Stimulated activated CD8-positive, alpha-beta memory T cell treated with anti-CD3 and anti-CD28 coated beads, Interleukin-4, amount 100 ng/mL, for 4 hours (primary cell): ENCODE measurements around the gene NECTIN4.
A peak's percentile ranks its signal among the peaks of the same experiment; 100 is the strongest.

Experiments
- DNase-seq, 2 donors: peaks; one replicate each; pipeline ENCODE4 v3.0.0-alpha.2; 2020; ENCODE audit warnings: low read depth in 2 of 2, low spot score in 1 of 2

NECTIN4 gene

DNA sequence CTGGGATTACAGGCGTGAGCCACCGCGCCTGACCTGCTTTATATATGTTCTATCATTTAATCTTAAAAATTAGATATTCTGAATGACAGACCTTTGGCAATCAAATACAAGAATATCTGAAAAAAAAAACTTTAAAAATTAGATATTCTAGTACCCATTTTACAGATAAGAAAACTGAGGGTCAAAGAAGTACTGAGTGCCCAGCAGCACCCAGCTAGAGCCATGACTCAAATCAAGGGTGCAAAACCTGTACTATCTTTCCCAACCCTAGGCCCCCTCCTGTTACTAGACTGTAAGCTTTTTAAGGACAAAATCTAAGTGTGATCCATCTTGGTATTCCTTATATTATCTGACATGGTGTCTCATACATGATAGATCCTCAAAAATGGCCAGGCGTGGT lies 27.9 kb downstream of the NECTIN4 start:
- DNase-seq = no peak

DNA sequence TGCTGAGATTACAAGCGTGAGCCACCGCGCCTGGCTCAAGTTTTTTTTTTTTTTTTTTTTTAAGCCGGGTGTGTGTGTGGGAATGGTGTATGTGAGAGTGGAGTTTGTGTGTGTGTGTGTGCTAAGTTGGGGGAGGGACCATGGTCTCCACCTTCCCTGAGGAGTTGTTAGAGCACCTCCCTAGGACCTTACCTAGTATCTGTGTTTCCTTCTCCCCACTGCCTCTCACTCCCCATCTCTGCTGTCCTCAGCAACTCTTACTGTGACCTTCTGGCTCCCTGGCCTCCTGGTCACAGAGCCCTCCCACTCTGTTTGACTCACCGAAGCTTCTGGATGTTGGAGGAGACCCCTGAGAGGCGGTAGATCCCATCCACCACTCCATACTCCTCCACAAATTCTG lies 30.1 kb downstream of the NECTIN4 start:
- DNase-seq = no peak

DNA sequence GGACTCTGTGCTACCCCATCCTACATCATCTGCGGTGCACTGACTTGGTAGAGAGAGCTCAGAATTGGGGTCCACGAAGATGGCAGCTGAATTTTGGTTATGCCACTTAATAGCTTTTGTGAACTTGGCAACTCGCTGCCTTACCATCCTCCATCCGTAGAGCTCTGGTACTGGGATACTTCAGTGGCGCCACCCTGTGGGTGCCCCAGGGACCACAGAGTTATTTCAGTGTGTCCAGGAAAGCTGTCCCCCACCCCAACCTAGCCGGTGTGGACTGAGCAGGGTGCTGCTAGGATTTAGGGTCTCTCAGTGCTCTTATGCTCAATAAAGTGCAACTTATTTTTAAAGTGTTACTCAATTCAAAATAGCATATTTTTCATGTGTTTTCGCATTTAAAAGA lies 34.6 kb downstream of the NECTIN4 start:
- DNase-seq = no peak

GRCh38 chr1:161054232-161054631 lies 35.1 kb downstream of the NECTIN4 start:
- no peak for DNase-seq

DNA sequence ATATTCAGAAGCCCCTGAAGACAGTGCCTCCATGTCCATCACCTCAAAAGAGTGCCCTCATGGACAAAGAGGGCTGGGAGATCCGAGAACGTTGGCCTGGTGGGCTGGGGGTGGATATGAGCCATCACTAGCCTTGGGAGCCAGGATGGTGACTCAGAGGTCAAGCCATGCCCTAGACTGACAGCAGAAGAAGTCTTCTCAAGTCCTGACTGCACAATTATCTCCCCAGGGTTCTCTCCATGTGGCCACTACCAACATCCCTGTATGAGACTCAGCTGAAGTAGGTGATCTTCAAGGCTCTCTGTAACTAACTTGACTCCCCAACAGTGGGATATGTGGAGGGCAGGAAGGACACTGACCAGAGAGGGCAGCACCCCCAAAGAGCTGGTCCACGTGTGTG lies 36.5 kb downstream of the NECTIN4 start:
- no peak for DNase-seq

DNA sequence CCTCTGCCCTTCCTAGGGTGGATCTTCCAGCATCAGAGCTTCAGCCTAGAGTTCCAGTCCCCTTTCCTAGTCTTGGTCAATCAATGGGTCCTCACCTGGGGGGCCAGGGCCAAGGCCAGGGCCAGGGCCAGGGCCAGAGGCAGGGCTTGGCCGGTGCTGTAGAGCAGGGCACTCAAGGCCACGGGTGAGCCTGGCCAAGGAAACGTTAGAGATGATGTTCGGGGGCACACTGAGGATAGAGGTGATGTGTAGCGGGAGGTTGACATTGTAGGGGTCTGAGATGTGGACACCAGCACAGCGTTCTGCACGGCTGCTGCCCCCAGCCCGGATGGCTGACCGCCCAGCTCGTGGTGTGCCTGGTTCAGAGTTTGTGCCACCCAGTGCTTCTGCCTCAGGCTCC lies 38.1 kb downstream of the NECTIN4 start:
- no peak for DNase-seq

DNA sequence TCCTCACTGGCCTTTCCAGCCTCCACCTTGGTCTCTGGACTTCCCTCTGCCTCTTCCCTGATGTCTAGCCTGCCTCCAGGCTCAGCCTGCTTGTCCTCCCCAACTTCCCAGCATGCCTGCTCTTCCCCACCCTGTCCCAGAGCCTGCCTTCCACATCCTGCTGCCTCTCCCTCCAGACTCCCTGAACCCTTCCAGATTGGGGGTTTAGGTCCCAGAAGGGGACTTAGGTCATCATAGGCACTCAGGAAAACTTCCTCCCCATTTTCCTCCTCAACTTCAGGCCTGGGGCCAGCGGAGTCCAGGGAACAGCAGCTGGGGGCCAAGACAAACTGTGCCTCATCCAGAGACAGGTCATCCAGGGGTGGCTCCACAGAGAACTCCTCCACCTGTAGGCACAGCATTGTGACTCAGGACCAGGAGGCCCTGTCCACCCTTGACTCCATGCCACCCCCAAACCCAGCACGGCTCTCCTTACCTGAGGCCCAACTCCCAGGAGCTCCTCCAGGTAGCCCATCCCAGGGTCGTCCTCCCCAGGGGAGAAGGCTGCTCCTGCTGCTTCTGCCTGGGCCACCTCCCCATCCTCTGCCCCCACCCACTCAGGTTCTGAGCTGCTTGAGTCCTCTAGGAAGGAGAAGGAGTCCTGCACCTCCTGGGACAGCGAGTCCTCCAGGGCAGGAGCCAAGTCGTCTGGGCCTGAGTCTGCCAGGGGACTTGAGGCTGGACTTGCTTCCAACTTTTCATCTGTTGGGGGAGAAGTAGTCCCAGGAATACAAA lies 40.2 kb downstream of the NECTIN4 start:
- no peak for DNase-seq

DNA sequence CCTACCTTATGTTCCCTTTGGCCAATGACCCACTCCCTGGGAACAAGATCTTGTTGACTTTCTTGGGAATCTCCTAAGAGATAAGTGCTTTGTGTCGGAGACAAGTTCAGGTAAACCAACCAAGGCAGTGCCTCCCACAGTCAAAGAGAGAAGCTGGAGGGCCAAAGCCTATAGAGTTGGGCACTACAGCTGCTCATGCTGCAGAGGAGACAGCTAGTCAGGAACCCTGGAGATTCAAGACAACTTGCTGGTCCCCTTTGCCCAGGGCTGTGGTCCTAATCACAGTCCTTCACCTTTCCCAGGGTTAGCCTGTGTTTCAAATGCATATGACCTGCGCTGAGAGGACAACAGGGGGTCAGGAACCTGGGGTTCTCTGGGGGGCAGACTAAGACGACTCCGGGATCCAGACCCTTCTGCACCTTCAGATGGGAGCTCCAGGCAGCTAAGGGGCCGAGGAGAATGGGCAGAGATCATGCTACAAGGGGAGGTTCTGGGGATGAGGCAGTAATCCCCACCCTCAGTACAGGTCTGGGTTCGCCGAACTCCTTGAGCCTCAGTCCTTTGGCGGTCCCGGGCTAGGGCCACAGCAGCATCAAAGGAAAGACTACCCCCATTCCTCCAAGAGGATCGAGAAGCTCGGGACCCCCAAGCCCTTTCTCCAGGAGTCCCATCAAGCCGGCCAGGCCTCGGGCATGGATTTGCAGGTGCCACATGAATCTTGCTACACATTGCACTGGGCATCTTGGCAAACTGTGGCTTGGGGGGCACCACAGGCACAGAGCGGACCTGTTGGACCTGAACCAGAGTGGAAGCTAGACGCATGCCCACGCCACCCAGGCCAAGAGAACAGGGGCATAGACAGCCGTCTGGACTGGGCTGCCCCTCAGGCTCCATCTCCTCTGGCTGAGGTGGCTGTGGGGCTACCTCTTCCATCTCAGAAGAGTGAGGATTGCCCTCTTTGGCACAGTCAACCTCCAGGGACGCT lies 41.6 kb downstream of the NECTIN4 start:
- DNase-seq = no peak

DNA sequence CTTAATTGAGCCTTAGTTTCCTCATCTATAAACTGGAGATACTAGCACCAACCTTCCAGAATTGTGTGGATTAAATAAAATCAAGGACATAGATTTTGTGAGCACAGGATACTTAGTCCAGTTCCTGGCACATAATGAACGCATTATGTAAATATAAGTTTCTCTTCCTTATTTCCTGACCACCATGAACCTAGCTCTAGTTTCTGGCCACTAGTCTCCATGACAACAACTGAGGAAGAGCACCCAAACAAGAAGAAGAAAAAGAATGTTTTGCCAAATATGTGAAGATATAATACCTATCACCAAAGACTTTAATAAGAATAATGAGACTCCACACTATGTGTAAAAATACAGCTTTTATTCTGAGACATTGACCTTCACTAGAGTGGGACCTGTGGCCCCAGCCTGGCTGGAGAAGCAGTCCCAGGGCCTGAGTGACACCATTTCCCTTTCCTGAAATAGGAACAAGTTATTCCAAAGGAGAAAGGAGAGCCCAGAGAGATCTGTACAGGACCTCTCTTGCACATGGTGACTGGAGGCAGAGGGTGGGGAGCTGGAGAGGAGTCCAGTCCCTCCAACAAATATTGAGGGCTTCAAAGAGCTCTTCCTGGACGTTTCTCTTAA lies 42.6 kb downstream of the NECTIN4 start:
- DNase-seq = no peak

DNA sequence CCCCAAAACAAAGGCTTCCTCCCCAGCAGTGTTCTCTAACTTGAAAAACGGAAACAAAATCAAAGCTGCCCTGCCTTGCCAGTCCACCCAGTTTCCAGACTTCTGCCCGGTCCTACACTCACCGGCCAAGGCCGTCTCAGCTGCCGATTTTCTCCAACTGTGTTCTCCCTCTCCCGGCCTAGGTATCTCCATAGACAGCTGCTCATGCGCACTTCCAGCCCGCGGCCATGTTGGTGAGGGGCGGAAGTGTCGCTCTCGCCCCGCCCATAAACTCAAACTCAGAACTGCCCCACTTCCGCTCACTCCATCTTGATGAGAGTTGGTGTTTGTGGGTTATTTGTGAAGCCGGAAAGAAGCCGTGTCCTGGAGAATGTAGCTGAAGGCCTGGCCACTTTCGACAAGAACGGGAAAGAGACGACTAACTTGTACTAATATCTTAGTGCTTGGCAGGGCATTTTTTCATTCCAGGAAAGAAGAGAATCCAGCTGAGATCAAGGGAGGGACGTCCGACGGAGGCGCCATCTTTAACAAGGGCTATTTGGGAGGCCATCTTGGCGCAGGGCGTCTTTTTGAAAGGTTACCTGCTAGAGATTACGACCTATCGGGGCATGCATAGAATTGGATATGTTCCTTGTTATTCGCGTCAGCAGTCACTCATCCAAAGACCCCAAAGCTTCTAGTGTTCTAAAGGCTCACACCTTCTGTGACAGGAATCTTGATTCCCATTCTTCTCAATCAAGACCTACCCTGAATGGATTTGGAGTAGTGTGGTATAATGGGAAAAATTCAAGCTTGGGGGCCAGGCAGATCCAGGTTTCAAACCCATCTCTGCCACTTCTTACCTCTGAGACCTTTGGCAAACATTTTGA lies 43.4 kb downstream of the NECTIN4 start, which contains the start of gene USF1:
USF1 (minus strand) TSS at position 242 of the 869 bp plus-strand sequence. CDS start 2,702 bp downstream, outside the sequence.
- DNase-seq = peak; percentile 82

DNA sequence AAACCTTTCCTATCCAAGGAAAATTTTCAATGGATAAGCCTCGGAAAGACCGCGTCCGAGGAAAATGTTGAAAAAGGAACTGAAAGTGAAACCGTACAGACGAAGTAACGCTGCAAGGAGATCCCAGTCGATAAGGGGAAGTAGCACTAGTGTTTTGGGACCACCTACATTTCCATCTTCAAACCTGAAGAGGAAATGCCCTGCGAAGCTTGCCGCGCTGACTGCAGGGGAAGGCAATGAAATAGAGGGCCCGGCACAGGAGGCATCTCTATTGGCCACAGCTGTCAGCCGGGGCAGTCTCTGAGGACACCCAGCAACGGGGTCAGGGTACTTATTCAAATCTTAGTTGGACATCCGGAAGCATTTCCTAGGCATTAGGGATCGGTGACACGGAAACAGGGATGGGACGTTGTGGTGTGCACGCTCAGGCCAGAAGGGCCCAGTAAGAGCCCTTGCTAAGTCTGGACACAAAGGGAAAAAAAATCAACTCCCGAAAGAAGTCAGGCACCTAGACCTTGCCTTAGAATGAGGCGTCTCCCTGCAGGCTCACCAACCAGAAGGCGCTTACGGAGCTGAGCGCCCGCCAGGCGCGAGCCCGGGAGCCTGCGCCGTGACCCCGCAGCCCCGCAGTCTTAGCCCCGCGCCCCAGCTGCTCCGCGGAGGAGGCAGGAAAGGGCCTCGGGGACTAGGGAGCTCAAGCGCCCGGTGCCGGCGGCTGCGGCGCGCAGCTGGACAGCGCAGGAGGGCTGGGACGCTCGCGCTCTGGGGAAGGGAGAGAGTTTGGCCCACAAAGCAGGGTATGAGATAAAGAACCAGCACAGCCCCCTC lies 44.2 kb downstream of the NECTIN4 start:
- peak; percentile 18 to 35 for DNase-seq

DNA sequence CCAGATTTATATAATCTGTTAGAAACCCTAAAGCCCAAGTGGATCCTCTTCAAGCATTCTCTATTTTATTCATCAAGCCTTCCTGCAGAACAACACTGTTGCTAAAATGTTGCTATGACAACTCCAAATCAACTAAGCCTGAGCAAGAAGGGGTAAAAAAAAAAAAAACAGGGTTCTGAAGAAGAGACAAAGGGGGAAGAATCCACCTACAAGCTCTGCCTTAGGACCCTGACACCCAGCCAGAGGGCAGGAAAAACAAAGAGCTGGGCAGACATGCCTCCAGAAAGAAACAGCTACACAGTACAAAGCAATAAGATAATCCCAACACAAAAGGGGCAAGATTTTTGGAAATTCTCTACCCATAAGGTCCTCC lies 44.8 kb downstream of the NECTIN4 start:
- DNase-seq = no peak

DNA sequence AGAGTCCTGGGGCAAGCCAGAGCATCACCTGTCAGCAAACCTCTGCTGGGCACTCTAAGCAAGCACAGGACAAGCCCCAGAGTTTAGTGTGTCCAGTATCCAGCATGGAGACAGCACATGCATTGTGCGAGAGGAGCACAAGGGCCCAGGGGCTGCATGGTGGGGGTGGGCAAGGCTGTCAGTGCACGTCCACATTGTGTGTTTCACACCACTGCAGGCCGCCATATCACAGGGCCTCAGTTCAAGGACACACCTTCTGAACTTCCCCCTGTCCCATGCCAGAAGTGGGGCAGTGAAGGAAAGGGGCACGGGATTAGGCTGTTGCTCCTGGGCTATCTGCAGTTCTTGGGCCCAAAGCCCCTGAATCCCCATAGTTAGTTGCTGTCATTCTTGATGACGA lies 49.8 kb downstream of the NECTIN4 start:
- DNase-seq = no peak

DNA sequence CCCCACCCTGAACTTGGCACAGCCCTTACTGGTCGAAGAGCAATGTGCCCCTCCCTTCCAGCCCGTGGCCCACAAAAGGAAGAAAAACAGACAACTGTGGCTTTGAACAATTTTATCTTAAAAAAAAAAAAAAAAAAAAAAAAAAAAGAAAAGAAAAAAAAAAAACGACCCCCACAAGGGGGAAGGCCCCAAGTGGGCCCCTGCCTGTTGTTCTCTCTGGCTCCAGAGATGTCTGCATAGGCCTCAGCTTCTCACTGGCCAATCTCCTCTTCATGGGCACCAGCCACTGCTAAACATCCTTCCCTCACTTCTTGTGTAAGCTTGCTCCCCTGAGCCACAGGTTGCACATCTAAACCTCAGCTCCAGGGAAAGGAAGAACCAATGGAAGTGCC lies 50.2 kb downstream of the NECTIN4 start:
- DNase-seq = no peak

GRCh38 chr1:161038523-161039153 lies 50.7 kb downstream of the NECTIN4 start, which contains the start of gene TSTD1:
TSTD1 (minus strand) TSS chr1:161038964; CDS start chr1:161038889, 75 bp downstream.
- peak; percentile 61 to 80 for DNase-seq

DNA sequence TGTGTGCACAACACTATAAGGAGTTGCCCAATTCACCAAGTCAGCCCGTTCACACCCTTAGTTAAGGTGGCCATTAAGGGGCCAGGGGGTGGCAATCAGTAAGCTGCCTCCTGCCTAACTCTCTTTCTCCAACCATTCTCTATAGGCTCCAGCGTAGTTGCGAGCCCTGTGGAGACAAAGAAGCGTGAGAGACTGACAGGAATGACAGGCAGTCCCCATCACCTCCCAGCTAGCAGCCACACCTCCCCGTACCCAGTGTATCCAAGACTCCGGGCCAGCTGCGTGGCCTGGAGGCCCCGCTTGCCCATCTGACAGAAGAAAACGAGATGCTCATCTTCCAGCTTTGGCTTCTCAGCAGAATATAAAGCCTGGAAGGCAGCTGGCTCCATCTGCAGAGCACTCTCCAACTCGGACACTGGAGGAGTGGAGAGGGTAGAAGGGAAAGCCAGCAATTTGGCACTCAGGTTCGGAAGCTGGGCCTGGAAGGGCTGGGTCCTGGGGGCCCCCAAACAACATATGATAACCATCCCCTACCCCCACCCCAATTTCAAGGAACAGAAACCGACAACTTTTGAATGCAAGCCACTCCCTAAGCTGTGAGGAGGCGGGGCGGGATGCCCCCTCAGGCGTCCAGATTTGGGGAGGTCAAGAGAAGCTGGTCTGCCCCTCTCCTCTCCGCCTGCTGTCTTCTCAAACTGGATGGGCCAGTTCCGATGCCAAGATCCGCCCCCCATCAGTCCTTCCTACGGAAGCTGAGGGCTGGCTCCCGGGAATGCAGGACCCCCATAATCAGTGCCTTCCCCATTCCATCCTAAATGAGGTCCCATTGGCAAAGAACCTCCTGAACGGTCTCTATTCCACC lies 51.5 kb downstream of the NECTIN4 start:
- no peak for DNase-seq

- DNase-seq = no peak
Observed at GRCh38 chr1:161033751-161034150, 55.6 kb downstream of the NECTIN4 start.

- DNase-seq = no peak
Observed at GRCh38 chr1:161032409-161032808, 56.9 kb downstream of the NECTIN4 start.
